ENCODE measurements around the gene ZNF628.

DNA sequence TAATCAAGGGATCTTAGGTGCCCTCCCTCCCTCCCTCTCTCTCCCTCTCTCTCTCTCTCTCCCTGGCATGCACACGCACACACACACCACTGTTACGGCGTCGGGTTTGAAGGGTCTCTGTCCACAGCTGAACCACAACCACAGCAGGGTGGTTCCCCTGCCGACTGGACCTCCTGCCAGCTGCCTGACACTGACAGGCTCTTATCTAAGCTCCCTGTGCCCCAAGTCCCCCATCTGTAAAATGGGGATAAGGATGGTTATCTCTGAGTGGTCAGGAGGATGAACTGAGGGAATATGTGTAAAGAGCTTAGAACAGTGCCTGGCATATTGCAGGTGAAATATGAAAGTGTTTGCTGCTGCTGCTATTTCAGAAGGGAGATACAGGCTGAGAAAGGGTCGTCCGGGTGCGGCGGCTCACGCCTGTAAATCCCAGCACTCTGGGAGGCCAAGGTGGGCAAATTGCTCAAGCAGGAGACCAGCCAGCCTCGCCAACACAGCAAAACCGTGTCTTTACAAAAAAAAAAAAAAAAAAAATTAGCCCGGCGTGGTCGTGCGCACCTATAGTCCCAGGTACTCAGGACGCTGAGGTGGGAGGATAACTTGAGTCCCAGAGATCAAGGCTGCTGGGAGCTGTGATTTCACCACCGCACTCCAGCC lies 32.5 kb upstream of the ZNF628 start:
- TF ChIP-seq, protein P1, sequence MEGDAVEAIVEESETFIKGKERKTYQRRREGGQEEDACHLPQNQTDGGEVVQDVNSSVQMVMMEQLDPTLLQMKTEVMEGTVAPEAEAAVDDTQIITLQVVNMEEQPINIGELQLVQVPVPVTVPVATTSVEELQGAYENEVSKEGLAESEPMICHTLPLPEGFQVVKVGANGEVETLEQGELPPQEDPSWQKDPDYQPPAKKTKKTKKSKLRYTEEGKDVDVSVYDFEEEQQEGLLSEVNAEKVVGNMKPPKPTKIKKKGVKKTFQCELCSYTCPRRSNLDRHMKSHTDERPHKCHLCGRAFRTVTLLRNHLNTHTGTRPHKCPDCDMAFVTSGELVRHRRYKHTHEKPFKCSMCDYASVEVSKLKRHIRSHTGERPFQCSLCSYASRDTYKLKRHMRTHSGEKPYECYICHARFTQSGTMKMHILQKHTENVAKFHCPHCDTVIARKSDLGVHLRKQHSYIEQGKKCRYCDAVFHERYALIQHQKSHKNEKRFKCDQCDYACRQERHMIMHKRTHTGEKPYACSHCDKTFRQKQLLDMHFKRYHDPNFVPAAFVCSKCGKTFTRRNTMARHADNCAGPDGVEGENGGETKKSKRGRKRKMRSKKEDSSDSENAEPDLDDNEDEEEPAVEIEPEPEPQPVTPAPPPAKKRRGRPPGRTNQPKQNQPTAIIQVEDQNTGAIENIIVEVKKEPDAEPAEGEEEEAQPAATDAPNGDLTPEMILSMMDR (IDR thresholded peaks at IDR 0.05 in 8 of 11, conservative IDR thresholded peaks at IDR 0.05 in 3 of 11) = no peak
- no peak for TF ChIP-seq POLR2AphosphoS5 (IDR thresholded peaks at IDR 0.05)

All from spleen (tissue), 7 donors.